Endodermal cell (in vitro differentiated cells): ENCODE measurements around the gene CERS6. TPM values are rescaled to one million over a fixed set of nuclear protein-coding genes. Genes with fewer than 3 reads are reported as not detected.

ENCODE experiments used
- DNase-seq: peaks from one replicate; pipeline ENCODE4 v3.0.0-alpha.2; 2017
- H3K27ac ChIP-seq: 2 replicates; pipeline ENCODE4 v1.5.1; 2013; ENCODE audit warnings: mild to moderate bottlenecking, low read depth, low read length, moderate library complexity
- H3K27me3 ChIP-seq: 2 replicates; pipeline ENCODE4 v1.6.1; 2013; ENCODE audit warnings: mild to moderate bottlenecking, low read length, moderate library complexity; ENCODE audit not compliant: insufficient read depth, control insufficient read depth, poor library complexity, severe bottlenecking
- H3K36me3 ChIP-seq: 2 replicates; pipeline ENCODE4 v1.7.0; 2013; ENCODE audit warnings: mild to moderate bottlenecking, low read length, moderate library complexity; ENCODE audit not compliant: control insufficient read depth, insufficient read depth
- H3K4me1 ChIP-seq: one replicate; pipeline ENCODE4 v1.7.0; 2013; ENCODE audit warnings: low read length; ENCODE audit not compliant: control insufficient read depth, insufficient read depth
- H3K4me3 ChIP-seq: 2 replicates; pipeline ENCODE4 v1.5.1; 2013; ENCODE audit warnings: mild to moderate bottlenecking, low read length, moderate library complexity
- H3K9ac ChIP-seq: 2 replicates; pipeline ENCODE4 v1.6.1; 2013; ENCODE audit warnings: mild to moderate bottlenecking, low read length, moderate library complexity; ENCODE audit not compliant: poor library complexity, severe bottlenecking; ENCODE audit errors: extremely low read depth
- H3K9me3 ChIP-seq: 2 replicates; pipeline ENCODE4 v1.6.1; 2013; ENCODE audit warnings: mild to moderate bottlenecking, low read length, moderate library complexity; ENCODE audit not compliant: control insufficient read depth
- H3K27ac Mint-ChIP-seq: 2 replicates; pipeline ENCODE4 v1.8.0; 2020; ENCODE audit warnings: mixed read lengths
- H3K27me3 Mint-ChIP-seq: 2 replicates; pipeline ENCODE4 v1.8.0; 2021; ENCODE audit warnings: mild to moderate bottlenecking, mixed read lengths; ENCODE audit not compliant: insufficient read depth
- H3K36me3 Mint-ChIP-seq: 2 replicates; pipeline ENCODE4 v1.8.0; 2020; ENCODE audit warnings: low read depth, mixed read lengths
- H3K4me1 Mint-ChIP-seq: 2 replicates; pipeline ENCODE4 v1.8.0; 2020; ENCODE audit warnings: mixed read lengths
- H3K4me3 Mint-ChIP-seq: 2 replicates; pipeline ENCODE4 v1.8.0; 2020; ENCODE audit warnings: mild to moderate bottlenecking, moderate library complexity, mixed read lengths
- H3K9me3 Mint-ChIP-seq: 2 replicates; pipeline ENCODE4 v1.8.0; 2020; ENCODE audit warnings: mild to moderate bottlenecking, mixed read lengths
- CTCF ChIP-seq: fragments of 200-600 bp; sonication (generic); conservative IDR thresholded peaks from 2 replicates; pipeline ENCODE4 v1.5.0; 2021; ENCODE audit warnings: antibody characterized with exemption, mild to moderate bottlenecking
- WGBS, 2 experiments: methylation state at CpG; one replicate each; pipeline versions ENCODE4 v1.1.5 to v1.1.7; 2013; ENCODE audit warnings: missing lambda C conversion rate in 2 of 2, mixed read lengths in 1 of 2; ENCODE audit not compliant: insufficient coverage in 1 of 2, insufficient read length in 1 of 2; 5-methylcytosine and 5-hydroxymethylcytosine counted together
- total RNA-seq, 2 donors: library from RNA; stranded (reverse); fragmentation: NEBNext Ultra II Directional in 1 of 2; extraction: Animal tissue kit (Norgen Biotek cat#: 25700) in 1 of 2; gene quantifications; 2 replicates in 1 of 2; 3 replicates in 1 of 2; pipeline ENCODE4 v1.2.1, GENCODE V29; 2021

CERS6 gene
- total RNA-seq, 2 donors from 2014 or later = 41.3 to 52.0 TPM

GRCh38 chr2:168650781-168651180 is 194.7 kb downstream of the CERS6 start:
- no peak overlapping the region for H3K4me3 Mint-ChIP-seq
- peaks cover 4% of the 10 kb centered on the region for H3K36me3 ChIP-seq

GRCh38 chr2:168652997-168653921 is 197.2 kb downstream of the CERS6 start:
- WGBS, 2 experiments = 78 to 88% methylated on average over 1 to 3 of the region's 3 CpGs
- H3K4me3 Mint-ChIP-seq = peak overlapping the region; percentile 6

More at GRCh38 chr2:168650781-168651180, 194.7 kb downstream of the CERS6 start:
- no peaks in the 10 kb centered on the region for H3K27me3 ChIP-seq
- TF ChIP-seq CTCF = no peak
- H3K4me1 ChIP-seq = peaks cover 14% of the 10 kb centered on the region
- DNase-seq = no peak
- no peak overlapping the region for H3K27ac ChIP-seq
- H3K36me3 Mint-ChIP-seq = peaks cover 12% of the 10 kb centered on the region
- peaks cover 14% of the 10 kb centered on the region for H3K9me3 ChIP-seq
- no peak overlapping the region for H3K9ac ChIP-seq
- H3K9me3 Mint-ChIP-seq = peaks cover 7% of the 10 kb centered on the region
- H3K27me3 Mint-ChIP-seq = no peaks in the 10 kb centered on the region
- no peak overlapping the region for H3K4me3 ChIP-seq
- peaks cover 9% of the 10 kb centered on the region for H3K4me1 Mint-ChIP-seq
- no peak overlapping the region for H3K27ac Mint-ChIP-seq

GRCh38 chr2:168654705-168655104 is 198.6 kb downstream of the CERS6 start:
- Histone ChIP-seq H3K27me3 (no peaks in the 10 kb centered on the region), H3K4me3 (no peak overlapping the region), H3K36me3 (peaks cover 4% of the 10 kb centered on the region), H3K27ac (no peak overlapping the region), H3K4me1 (peaks cover 10% of the 10 kb centered on the region), H3K9ac (no peak overlapping the region), H3K9me3 (peaks cover 17% of the 10 kb centered on the region)
- Mint-ChIP-seq H3K9me3 (peaks cover 14% of the 10 kb centered on the region), H3K4me3 (no peak overlapping the region), H3K27me3 (no peaks in the 10 kb centered on the region), H3K4me1 (peaks cover 10% of the 10 kb centered on the region), H3K27ac (no peak overlapping the region), H3K36me3 (peaks cover 24% of the 10 kb centered on the region)
- no peak for DNase-seq
- WGBS, 2 experiments = 100% methylated on average over 1 of the region's 1 CpG; no CpG with 5 or more reads in 1 of the 2 experiments
- no peak for TF ChIP-seq CTCF

More at GRCh38 chr2:168652997-168653921, 197.2 kb downstream of the CERS6 start:
- Mint-ChIP-seq H3K27ac (no peak overlapping the region), H3K27me3 (no peaks in the 10 kb centered on the region), H3K36me3 (peaks cover 24% of the 10 kb centered on the region), H3K4me1 (peaks cover 5% of the 10 kb centered on the region), H3K9me3 (peaks cover 14% of the 10 kb centered on the region)
- H3K36me3 ChIP-seq = peaks cover 4% of the 10 kb centered on the region
- H3K4me3 ChIP-seq = no peak overlapping the region
- no peak for DNase-seq
- no peak overlapping the region for H3K27ac ChIP-seq
- H3K9me3 ChIP-seq = peaks cover 17% of the 10 kb centered on the region
- TF ChIP-seq CTCF = no peak
- H3K4me1 ChIP-seq = peaks cover 14% of the 10 kb centered on the region
- H3K9ac ChIP-seq = no peak overlapping the region
- H3K27me3 ChIP-seq = no peaks in the 10 kb centered on the region
